Caco-2 (cell line): ENCODE results near the gene TAGLN2. TPM values are rescaled to one million over a fixed set of nuclear protein-coding genes. Genes with fewer than 3 reads are reported as not detected.

Experiments
- BruUV-seq: library from RNA; stranded (reverse); fragments of 400-500 nt; replicated peaks from 2 replicates; lab custom pipeline; 2021; lab: Mats Ljungman, UMichigan
- CTCF ChIA-PET: fragments of 300-600 bp; sonication (Branson Sonifier 250); formaldehyde crosslinking; loops from one replicate; lab custom pipeline; 2022; ENCODE audit warnings: antibody characterized with exemption; lab: Charles Lee
- POLR2A ChIA-PET: fragments of 300-600 bp; sonication (Branson Sonifier 250); formaldehyde crosslinking; loops from one replicate; lab custom pipeline; 2022; ENCODE audit warnings: antibody characterized with exemption; lab: Charles Lee
- DNase-seq, 2 experiments: peaks; one replicate each; pipeline versions ENCODE4 v3.0.0 to v3.0.0-alpha.2; 2020 to 2022
- H3K27me3 ChIP-seq: replicated peaks from 2 replicates; pipeline ENCODE4 v1.6.0; 2011; ENCODE audit warnings: low read length; ENCODE audit not compliant: control insufficient read depth, insufficient read depth
- H3K36me3 ChIP-seq: 2 replicates; pipeline ENCODE4 v1.5.1; 2011; ENCODE audit warnings: low read length; ENCODE audit not compliant: control insufficient read depth, insufficient read depth
- H3K4me1 ChIP-seq: fragments of 250-450 bp; sonication (Bioruptor Pico); 2 replicates; pipeline ENCODE4 v1.5.1; 2020; ENCODE audit warnings: mild to moderate bottlenecking
- H3K4me3 ChIP-seq: 2 replicates; pipeline ENCODE4 v1.5.1; 2011; ENCODE audit warnings: low read depth, mild to moderate bottlenecking, control low read depth, low read length
- H3K9me3 ChIP-seq: fragments of 250-450 bp; sonication (Bioruptor Pico); 2 replicates; pipeline ENCODE4 v1.5.1; 2020; ENCODE audit warnings: mild to moderate bottlenecking, moderate library complexity
- H3K27ac Mint-ChIP-seq: one replicate; pipeline ENCODE4 v1.8.0; 2022; ENCODE audit warnings: mixed read lengths; ENCODE audit not compliant: unreplicated experiment
- H3K27me3 Mint-ChIP-seq: one replicate; pipeline ENCODE4 v1.8.0; 2022; ENCODE audit warnings: mixed read lengths; ENCODE audit not compliant: insufficient read depth, unreplicated experiment
- H3K36me3 Mint-ChIP-seq: one replicate; pipeline ENCODE4 v1.8.0; 2022; ENCODE audit warnings: mild to moderate bottlenecking, mixed read lengths; ENCODE audit not compliant: insufficient read depth, unreplicated experiment
- H3K4me1 Mint-ChIP-seq: one replicate; pipeline ENCODE4 v1.8.0; 2022; ENCODE audit warnings: low read depth, mixed read lengths; ENCODE audit not compliant: unreplicated experiment
- H3K4me3 Mint-ChIP-seq: one replicate; pipeline ENCODE4 v1.8.0; 2022; ENCODE audit warnings: mild to moderate bottlenecking, moderate library complexity, mixed read lengths; ENCODE audit not compliant: unreplicated experiment
- H3K9me3 Mint-ChIP-seq: one replicate; pipeline ENCODE4 v1.8.0; 2022; ENCODE audit warnings: mixed read lengths; ENCODE audit not compliant: unreplicated experiment
- CTCF ChIP-seq, 2 experiments: fragments of 200-600 bp in 1 of 2; IDR thresholded peaks; 1 replicate in 1 of 2; 2 replicates in 1 of 2; pipeline versions ENCODE4 v1.5.1 to v1.8.0; 2011 to 2022; ENCODE audit warnings: antibody characterized with exemption in 1 of 2, control low read depth in 1 of 2, inconsistent platforms in 1 of 2, low read depth in 1 of 2, low read length in 1 of 2, mild to moderate bottlenecking in 1 of 2, moderate library complexity in 1 of 2; ENCODE audit not compliant: insufficient read depth in 1 of 2, severe bottlenecking in 1 of 2, unreplicated experiment in 1 of 2
- intact Hi-C: fragments of 100-400 bp; cut with micrococcal nuclease; formaldehyde crosslinking; loops from one replicate; pipeline ENCODE4 v1.10.0; 2022; ENCODE audit not compliant: unreplicated experiment
- total RNA-seq: library from RNA; stranded (reverse); gene quantifications from 2 replicates; pipeline ENCODE4 v1.2.3, GENCODE V29; 2022

Gene TAGLN2
- total RNA-seq, 1 experiment from 2014 or later, result 531 TPM

DNA sequence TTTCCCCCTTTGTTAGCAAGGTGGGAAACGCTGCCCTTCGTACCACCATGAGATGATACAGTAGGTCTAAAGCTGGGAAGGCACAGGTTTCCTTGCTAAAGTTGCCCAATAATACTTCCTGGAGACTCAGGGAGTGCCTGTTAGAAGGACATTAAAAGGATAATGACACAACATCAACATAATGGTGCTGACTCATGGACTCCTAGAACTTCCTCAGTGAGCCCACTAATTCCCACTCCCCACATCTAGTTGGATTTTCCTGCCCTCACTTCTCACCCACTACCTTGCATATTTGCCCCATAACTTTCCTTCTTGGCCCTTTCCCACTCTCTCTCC, 42.8 kb downstream of the TAGLN2 start:
- Mint-ChIP-seq H3K4me3 (no peak overlapping the region), H3K36me3 (no peaks in the 10 kb centered on the region), H3K27ac (no peak overlapping the region), H3K4me1 (no peaks in the 10 kb centered on the region), H3K9me3 (no peaks in the 10 kb centered on the region), H3K27me3 (no peaks in the 10 kb centered on the region)
- intact Hi-C loops, result no loop called here
- Histone ChIP-seq H3K4me1 (no peaks in the 10 kb centered on the region), H3K27me3 (no peaks in the 10 kb centered on the region), H3K9me3 (no peaks in the 10 kb centered on the region), H3K36me3 (no peaks in the 10 kb centered on the region), H3K4me3 (no peak overlapping the region)
- POLR2A ChIA-PET, result no interaction called here
- CTCF ChIA-PET, result no interaction called here
- no TSS peak for BruUV-seq
- DNase-seq, result no peak
- no peak for TF ChIP-seq CTCF (IDR thresholded peaks at IDR 0.05; ENCODE audit: insufficient read depth in 1 of 2, low read depth in 1 of 2, low read length in 1 of 2, severe bottlenecking in 1 of 2, unreplicated experiment in 1 of 2)

GRCh38 chr1:159881622-159882526, 43.4 kb downstream of the TAGLN2 start:
- intact Hi-C loops, result no loop called here
- H3K36me3 Mint-ChIP-seq, result no peaks in the 10 kb centered on the region
- Histone ChIP-seq H3K4me1 (no peaks in the 10 kb centered on the region), H3K4me3 (no peak overlapping the region), H3K36me3 (no peaks in the 10 kb centered on the region), H3K9me3 (no peaks in the 10 kb centered on the region), H3K27me3 (no peaks in the 10 kb centered on the region)
- no peaks in the 10 kb centered on the region for H3K27me3 Mint-ChIP-seq
- H3K9me3 Mint-ChIP-seq, result no peaks in the 10 kb centered on the region
- POLR2A ChIA-PET, result no interaction called here
- no peak for DNase-seq
- BruUV-seq, result no TSS peak
- H3K4me3 Mint-ChIP-seq, result no peak overlapping the region
- TF ChIP-seq CTCF (IDR thresholded peaks at IDR 0.05; ENCODE audit: insufficient read depth in 1 of 2, low read depth in 1 of 2, low read length in 1 of 2, severe bottlenecking in 1 of 2, unreplicated experiment in 1 of 2), result no peak
- no peaks in the 10 kb centered on the region for H3K4me1 Mint-ChIP-seq
- CTCF ChIA-PET, result no interaction called here
- H3K27ac Mint-ChIP-seq, result no peak overlapping the region

GRCh38 chr1:159880430-159880829, 44.9 kb downstream of the TAGLN2 start:
- Histone ChIP-seq H3K4me1 (no peaks in the 10 kb centered on the region), H3K4me3 (no peak overlapping the region), H3K27me3 (no peaks in the 10 kb centered on the region), H3K36me3 (no peaks in the 10 kb centered on the region), H3K9me3 (no peaks in the 10 kb centered on the region)
- intact Hi-C loops, result no loop called here
- Mint-ChIP-seq H3K9me3 (no peaks in the 10 kb centered on the region), H3K27ac (no peak overlapping the region), H3K4me3 (no peak overlapping the region), H3K36me3 (no peaks in the 10 kb centered on the region), H3K4me1 (no peaks in the 10 kb centered on the region), H3K27me3 (no peaks in the 10 kb centered on the region)
- ChIA-PET CTCF (no interaction called here), POLR2A (no interaction called here)
- BruUV-seq, result no TSS peak
- DNase-seq, result no peak
- no peak for TF ChIP-seq CTCF (IDR thresholded peaks at IDR 0.05; ENCODE audit: insufficient read depth in 1 of 2, low read depth in 1 of 2, low read length in 1 of 2, severe bottlenecking in 1 of 2, unreplicated experiment in 1 of 2)
